ENCODE measurements around the gene ARIH2.

Gene ARIH2

GRCh38 chr3:49015765-49016164 lies 97.1 kb downstream of the ARIH2 start:
- Histone ChIP-seq H3K4me3 (ENCODE audit: insufficient read depth in 1 of 2, low read depth in 1 of 2, low read length in 2 of 2) (no peak overlapping the region), H2AFZ (ENCODE audit: low read depth, low read length) (no peak overlapping the region), H3K18ac (ENCODE audit: low read depth in 1 of 2, low read length in 2 of 2) (no peak overlapping the region), H4K8ac (ENCODE audit: low read length) (no peak overlapping the region), H3K27me3 (ENCODE audit: control insufficient read depth in 1 of 2, insufficient read depth in 1 of 2, low read length in 2 of 2) (no peaks in the 10 kb centered on the region), H3K9me3 (ENCODE audit: control insufficient read depth, low read length) (no peaks in the 10 kb centered on the region), H3K4ac (ENCODE audit: low read depth in 1 of 2, low read length in 2 of 2) (no peak overlapping the region), H4K91ac (ENCODE audit: low read length) (no peak overlapping the region), H2BK5ac (ENCODE audit: low read depth, low read length, poor library complexity, severe bottlenecking) (no peak overlapping the region), H3K4me2 (ENCODE audit: low read length, poor library complexity, severe bottlenecking) (no peak overlapping the region), H3K4me1 (ENCODE audit: control insufficient read depth, insufficient read depth, low read depth, low read length) (peaks cover 45% of the 10 kb centered on the region), H3K36me3 (ENCODE audit: control insufficient read depth in 1 of 2, insufficient read depth in 2 of 2, low read depth in 1 of 2, low read length in 2 of 2) (peaks cover 58 to 62% of the 10 kb centered on the region in 2 experiments), H2BK12ac (ENCODE audit: low read length in 2 of 2) (no peak overlapping the region), H3K27ac (ENCODE audit: low read length, poor library complexity, severe bottlenecking) (no peak overlapping the region), H2AK5ac (ENCODE audit: low read length, severe bottlenecking) (no peak overlapping the region), H2BK15ac (ENCODE audit: low read depth, poor library complexity, severe bottlenecking) (no peak overlapping the region), H3K14ac (ENCODE audit: low read length in 2 of 2) (no peak overlapping the region), H3K9ac (ENCODE audit: low read length) (no peak overlapping the region), H3K23ac (ENCODE audit: low read length in 2 of 2) (no peak overlapping the region), H2BK120ac (ENCODE audit: low read depth, low read length) (no peak overlapping the region), H3K79me1 (replicated peaks; ENCODE audit: low read length, poor library complexity, severe bottlenecking) (peaks cover 18% of the 10 kb centered on the region)
- no peak for DNase-seq
- 98% methylated on average over 6 of the region's 6 CpGs for WGBS

GRCh38 chr3:49016414-49017228 lies 98.0 kb downstream of the ARIH2 start:
- Histone ChIP-seq H3K27me3 (ENCODE audit: control insufficient read depth in 1 of 2, insufficient read depth in 1 of 2, low read length in 2 of 2) (no peaks in the 10 kb centered on the region), H3K14ac (ENCODE audit: low read length in 2 of 2) (no peak overlapping the region), H4K91ac (ENCODE audit: low read length) (no peak overlapping the region), H3K4me3 (ENCODE audit: insufficient read depth in 1 of 2, low read depth in 1 of 2, low read length in 2 of 2) (peak overlapping the region in 1 of 2 experiments; percentile 94), H3K18ac (ENCODE audit: low read depth in 1 of 2, low read length in 2 of 2) (no peak overlapping the region), H2BK5ac (ENCODE audit: low read depth, low read length, poor library complexity, severe bottlenecking) (no peak overlapping the region), H2AFZ (ENCODE audit: low read depth, low read length) (no peak overlapping the region), H3K36me3 (ENCODE audit: control insufficient read depth in 1 of 2, insufficient read depth in 2 of 2, low read depth in 1 of 2, low read length in 2 of 2) (peaks cover 54 to 56% of the 10 kb centered on the region in 2 experiments), H3K4ac (ENCODE audit: low read depth in 1 of 2, low read length in 2 of 2) (no peak overlapping the region), H3K4me1 (ENCODE audit: control insufficient read depth, insufficient read depth, low read depth, low read length) (peaks cover 45% of the 10 kb centered on the region), H4K8ac (ENCODE audit: low read length) (peak overlapping the region; percentile 1), H3K9me3 (ENCODE audit: control insufficient read depth, low read length) (no peaks in the 10 kb centered on the region), H3K79me1 (replicated peaks; ENCODE audit: low read length, poor library complexity, severe bottlenecking) (peaks cover 18% of the 10 kb centered on the region), H2BK120ac (ENCODE audit: low read depth, low read length) (no peak overlapping the region), H2BK12ac (ENCODE audit: low read length in 2 of 2) (no peak overlapping the region), H3K23ac (ENCODE audit: low read length in 2 of 2) (no peak overlapping the region), H3K4me2 (ENCODE audit: low read length, poor library complexity, severe bottlenecking) (no peak overlapping the region), H3K27ac (ENCODE audit: low read length, poor library complexity, severe bottlenecking) (no peak overlapping the region), H2BK15ac (ENCODE audit: low read depth, poor library complexity, severe bottlenecking) (no peak overlapping the region), H2AK5ac (ENCODE audit: low read length, severe bottlenecking) (peak overlapping the region; percentile 11), H3K9ac (ENCODE audit: low read length) (peak overlapping the region; percentile 93)
- 94% methylated on average over 5 of the region's 6 CpGs for WGBS
- no peak for DNase-seq

DNA sequence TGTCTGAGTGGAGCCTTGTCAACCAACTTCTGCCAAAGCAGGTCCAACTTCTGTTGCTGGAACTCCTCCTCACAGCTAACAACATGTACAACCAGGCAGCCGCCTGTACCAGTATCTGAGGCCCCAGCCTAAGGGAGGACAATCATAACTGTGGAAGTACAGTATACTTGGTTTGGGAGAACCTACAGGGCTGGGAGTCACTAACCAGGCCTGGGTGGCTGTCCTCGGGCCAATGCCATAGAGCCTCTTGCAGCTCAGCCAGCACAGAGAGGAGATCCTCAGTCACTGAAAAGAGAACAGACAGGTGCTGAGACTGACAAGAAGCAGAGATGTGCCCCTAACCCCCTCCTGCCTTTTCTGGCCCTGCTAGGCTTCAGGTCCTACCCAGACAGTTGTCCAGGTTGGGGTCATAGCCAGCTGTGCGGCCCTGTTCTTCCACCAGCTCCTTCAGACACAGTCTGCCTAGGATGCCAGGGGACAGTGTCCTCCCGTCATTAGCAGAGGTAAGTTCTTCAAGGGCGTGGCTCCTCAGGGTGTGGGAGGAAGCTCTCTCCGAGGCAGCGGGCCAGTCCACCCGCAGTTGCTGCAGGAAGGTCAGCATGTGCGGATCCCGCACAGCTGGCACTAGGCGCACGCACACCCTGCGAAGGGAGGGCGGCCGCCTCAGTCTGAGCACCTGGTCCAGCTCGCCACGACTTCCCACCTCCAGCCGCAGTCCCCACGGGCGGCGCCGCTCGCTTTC lies 98.8 kb downstream of the ARIH2 start:
- Histone ChIP-seq H4K91ac (ENCODE audit: low read length) (peak overlapping the region; percentile 56), H2BK12ac (ENCODE audit: low read length in 2 of 2) (no peak overlapping the region), H2BK120ac (ENCODE audit: low read depth, low read length) (no peak overlapping the region), H3K27me3 (ENCODE audit: control insufficient read depth in 1 of 2, insufficient read depth in 1 of 2, low read length in 2 of 2) (no peaks in the 10 kb centered on the region), H3K4me3 (ENCODE audit: insufficient read depth in 1 of 2, low read depth in 1 of 2, low read length in 2 of 2) (peak overlapping the region; percentile 81 to 94), H3K36me3 (ENCODE audit: control insufficient read depth in 1 of 2, insufficient read depth in 2 of 2, low read depth in 1 of 2, low read length in 2 of 2) (peaks cover 47 to 48% of the 10 kb centered on the region in 2 experiments), H3K9me3 (ENCODE audit: control insufficient read depth, low read length) (no peaks in the 10 kb centered on the region), H3K4ac (ENCODE audit: low read depth in 1 of 2, low read length in 2 of 2) (peak overlapping the region; percentile 54 to 85), H3K14ac (ENCODE audit: low read length in 2 of 2) (peak overlapping the region in 1 of 2 experiments; percentile 22), H3K27ac (ENCODE audit: low read length, poor library complexity, severe bottlenecking) (no peak overlapping the region), H3K4me2 (ENCODE audit: low read length, poor library complexity, severe bottlenecking) (peak overlapping the region; percentile 62), H2BK5ac (ENCODE audit: low read depth, low read length, poor library complexity, severe bottlenecking) (no peak overlapping the region), H4K8ac (ENCODE audit: low read length) (peak overlapping the region; percentile 31), H3K9ac (ENCODE audit: low read length) (peak overlapping the region; percentile 93), H2AK5ac (ENCODE audit: low read length, severe bottlenecking) (peak overlapping the region; percentile 1), H3K23ac (ENCODE audit: low read length in 2 of 2) (peak overlapping the region in 1 of 2 experiments; percentile 5), H3K18ac (ENCODE audit: low read depth in 1 of 2, low read length in 2 of 2) (peak overlapping the region in 1 of 2 experiments; percentile 80), H3K79me1 (replicated peaks; ENCODE audit: low read length, poor library complexity, severe bottlenecking) (peaks cover 16% of the 10 kb centered on the region), H2AFZ (ENCODE audit: low read depth, low read length) (peak overlapping the region; percentile 54), H3K4me1 (ENCODE audit: control insufficient read depth, insufficient read depth, low read depth, low read length) (peaks cover 43% of the 10 kb centered on the region), H2BK15ac (ENCODE audit: low read depth, poor library complexity, severe bottlenecking) (no peak overlapping the region)
- peak; percentile 9 for DNase-seq
- WGBS: 14% methylated on average over 20 of the region's 23 CpGs

Measured in mesenchymal stem cell (in vitro differentiated cells and primary cell).